DOHH2 (cell line): ENCODE results near the gene FKBP10.

Source experiments
- H3F3A ChIP-seq: fragments of 200-600 bp; sonication (generic), shearing (Covaris generic); 2 replicates; pipeline ENCODE4 v1.6.0; 2016; ENCODE audit warnings: antibody characterized with exemption, mild to moderate bottlenecking; ENCODE audit not compliant: control insufficient read depth, insufficient read depth
- H3K27ac ChIP-seq: fragments of 200-600 bp; sonication (generic); 2 replicates; pipeline ENCODE4 v1.5.1; 2014; ENCODE audit warnings: low read depth, mild to moderate bottlenecking, low read length, moderate library complexity
- H3K27me3 ChIP-seq: fragments of 200-600 bp; sonication (generic); 2 replicates; pipeline ENCODE4 v1.6.1; 2014; ENCODE audit warnings: mild to moderate bottlenecking, low read length, mixed read lengths; ENCODE audit not compliant: control insufficient read depth
- H3K36me3 ChIP-seq: fragments of 200-600 bp; sonication (generic); 2 replicates; pipeline ENCODE4 v1.6.1; 2014; ENCODE audit warnings: mild to moderate bottlenecking, low read length, moderate library complexity, mixed read lengths; ENCODE audit not compliant: control insufficient read depth
- H3K4me1 ChIP-seq: fragments of 200-600 bp; sonication (generic); 2 replicates; pipeline ENCODE4 v1.6.1; 2014; ENCODE audit warnings: mild to moderate bottlenecking, low read length, mixed read lengths; ENCODE audit not compliant: control insufficient read depth
- H3K4me2 ChIP-seq: fragments of 200-600 bp; sonication (generic); 2 replicates; pipeline ENCODE4 v1.6.0; 2014; ENCODE audit warnings: mild to moderate bottlenecking, low read length, moderate library complexity
- H3K4me3 ChIP-seq: fragments of 200-600 bp; sonication (generic); 2 replicates; pipeline ENCODE4 v1.5.1; 2014; ENCODE audit warnings: mild to moderate bottlenecking, low read length, mixed read lengths
- H3K79me2 ChIP-seq: fragments of 200-600 bp; sonication (generic); 2 replicates; pipeline ENCODE4 v1.6.1; 2014; ENCODE audit warnings: mild to moderate bottlenecking, low read length, mixed read lengths; ENCODE audit not compliant: control insufficient read depth
- H3K9me2 ChIP-seq: fragments of 200-600 bp; sonication (generic); replicated peaks from 2 replicates; pipeline ENCODE4 v1.6.1; 2014; ENCODE audit warnings: mild to moderate bottlenecking, low read length, mixed read lengths; ENCODE audit not compliant: control insufficient read depth
- H3K9me3 ChIP-seq: fragments of 200-600 bp; sonication (generic); 2 replicates; pipeline ENCODE4 v1.6.1; 2014; ENCODE audit warnings: antibody characterized with exemption, low read length, mixed read lengths; ENCODE audit not compliant: control insufficient read depth, insufficient read depth
- H4K20me1 ChIP-seq: fragments of 200-600 bp; sonication (generic); 2 replicates; pipeline ENCODE4 v1.6.0; 2014; ENCODE audit warnings: low read depth, mild to moderate bottlenecking, antibody characterized with exemption, low read length, moderate library complexity; ENCODE audit not compliant: control insufficient read depth, insufficient read depth
- CTCF ChIP-seq: fragments of 200-600 bp; sonication (generic); IDR thresholded peaks from one replicate; pipeline ENCODE4 v1.5.1; 2014; ENCODE audit warnings: antibody characterized with exemption, mild to moderate bottlenecking, low read depth, low read length; ENCODE audit not compliant: poor library complexity, severe bottlenecking
- EZH2phosphoT487 ChIP-seq: fragments of 200-600 bp; sonication (generic); IDR thresholded peaks from 2 replicates; pipeline ENCODE4 v1.6.1; 2017; ENCODE audit warnings: borderline replicate concordance, mild to moderate bottlenecking, antibody characterized with exemption, low read length, moderate library complexity, mixed read lengths

Gene FKBP10

GRCh38 chr17:41786227-41787020 lies 26.4 kb upstream of the FKBP10 start, which contains the start of gene JUP:
Gene JUP, minus strand, starts transcription at chr17:41786711. Its CDS starts 14,857 bp downstream, at chr17:41771854.
- H3K79me2 ChIP-seq: no peaks in the 10 kb centered on the region
- H3K9me3 ChIP-seq: no peaks in the 10 kb centered on the region
- no peaks in the 10 kb centered on the region for H3K36me3 ChIP-seq
- peaks cover 25% of the 10 kb centered on the region for H3K4me1 ChIP-seq
- H3F3A ChIP-seq: no peaks in the 10 kb centered on the region
- no peaks in the 10 kb centered on the region for H3K9me2 ChIP-seq
- H3K27me3 ChIP-seq: peaks cover 65% of the 10 kb centered on the region
- no peak within 1 kb of the TSS for H3K27ac ChIP-seq
- H4K20me1 ChIP-seq: no peaks in the 10 kb centered on the region
- peak within 1 kb of the TSS; percentile 62 for H3K4me3 ChIP-seq
- peak within 1 kb of the TSS; percentile 61 for H3K4me2 ChIP-seq
- TF ChIP-seq EZH2phosphoT487 (no peak; the same call in 1 of the 2 replicates), CTCF (peak; percentile 62)

- H3K36me3 ChIP-seq: no peaks in the 10 kb centered on the region
- no peak overlapping the region; the same call in 1 of the 2 replicates for H3K4me3 ChIP-seq
- no peaks in the 10 kb centered on the region for H3K9me2 ChIP-seq
- peaks cover 67% of the 10 kb centered on the region for H3K27me3 ChIP-seq
- no peaks in the 10 kb centered on the region for H4K20me1 ChIP-seq
- H3K4me1 ChIP-seq: peaks cover 25% of the 10 kb centered on the region
- no peaks in the 10 kb centered on the region for H3K9me3 ChIP-seq
- H3K4me2 ChIP-seq: peak overlapping the region; percentile 61
- H3K27ac ChIP-seq: no peak overlapping the region
- TF ChIP-seq CTCF: no peak
- no peak for TF ChIP-seq EZH2phosphoT487
- no peaks in the 10 kb centered on the region for H3K79me2 ChIP-seq
- no peaks in the 10 kb centered on the region for H3F3A ChIP-seq
These were observed 25.8 kb upstream of the FKBP10 start for GRCh38 chr17:41787021-41787418.

GRCh38 chr17:41792845-41793783 lies 19.7 kb upstream of the FKBP10 start:
- Histone ChIP-seq H3K4me1 (no peaks in the 10 kb centered on the region), H4K20me1 (no peaks in the 10 kb centered on the region), H3F3A (no peaks in the 10 kb centered on the region), H3K27ac (no peak overlapping the region), H3K36me3 (no peaks in the 10 kb centered on the region), H3K4me2 (no peak overlapping the region), H3K27me3 (peaks cover 21% of the 10 kb centered on the region), H3K9me3 (no peaks in the 10 kb centered on the region), H3K9me2 (no peaks in the 10 kb centered on the region), H3K4me3 (no peak overlapping the region), H3K79me2 (no peaks in the 10 kb centered on the region)
- TF ChIP-seq EZH2phosphoT487 (no peak), CTCF (no peak)
